K562 (cell line): Measurements from ENCODE around the gene RPL28. TPM values are rescaled to one million over a fixed set of nuclear protein-coding genes. Genes with fewer than 3 reads are reported as not detected.

ENCODE experiments used
- ARID2 ChIP-seq: fragments of 450-650 bp; IDR thresholded peaks from 2 replicates; pipeline ENCODE4 v1.6.1; 2017; ENCODE audit warnings: antibody characterized with exemption, mild to moderate bottlenecking
- C11orf30 ChIP-seq: fragments of 450-650 bp; IDR thresholded peaks from 2 replicates; pipeline ENCODE4 v1.6.1; 2016; ENCODE audit warnings: low read depth, mild to moderate bottlenecking
- HIVEP1 ChIP-seq: fragments of 250-450 bp; sonication (Bioruptor Pico); IDR thresholded peaks from 2 replicates; pipeline ENCODE4 v1.4.0; 2020; ENCODE audit warnings: mild to moderate bottlenecking
- KDM5B ChIP-seq: fragments of 200-600 bp; sonication (generic); IDR thresholded peaks from 2 replicates; pipeline ENCODE4 v1.6.1; 2012; ENCODE audit warnings: low read depth, mild to moderate bottlenecking, moderate library complexity, low read length, control low read depth, inconsistent platforms; ENCODE audit not compliant: insufficient replicate concordance
- LEF1 ChIP-seq: fragments of 450-650 bp; IDR thresholded peaks from 2 replicates; pipeline ENCODE4 v1.6.1; 2016; ENCODE audit warnings: mild to moderate bottlenecking
- MAFK ChIP-seq: IDR thresholded peaks from 2 replicates; pipeline ENCODE4 v1.6.1; 2011; ENCODE audit warnings: low read length, improper control_type of control experiment
- MAZ ChIP-seq, 2 experiments: fragments of 450-650 bp in 1 of 2; sonication (generic) in 1 of 2; formaldehyde crosslinking; IDR thresholded peaks in 1 of 2; conservative IDR thresholded peaks in 1 of 2; 2 replicates each; pipeline versions ENCODE4 v1.4.0 to v1.5.0; 2020; ENCODE audit warnings: mild to moderate bottlenecking in 1 of 2, missing genetic modification reagents in 1 of 2
- NFIC ChIP-seq: fragments of 450-650 bp; IDR thresholded peaks from 2 replicates; pipeline ENCODE4 v1.6.1; 2017; ENCODE audit warnings: mild to moderate bottlenecking, inconsistent platforms
- PCBP2 ChIP-seq: fragments of 200-400 bp; formaldehyde crosslinking; IDR thresholded peaks from 2 replicates; pipeline ENCODE4 v1.6.1; 2018; ENCODE audit warnings: low read length, low read depth, mild to moderate bottlenecking, moderate library complexity; ENCODE audit not compliant: poor library complexity, severe bottlenecking
- RBM25 ChIP-seq: fragments of 200-400 bp; formaldehyde crosslinking; IDR thresholded peaks from 2 replicates; pipeline ENCODE4 v1.6.1; 2018; ENCODE audit warnings: low read length, low read depth, moderate library complexity; ENCODE audit not compliant: severe bottlenecking
- SMARCA4 ChIP-seq: fragments of 450-650 bp; IDR thresholded peaks from 2 replicates; pipeline ENCODE4 v1.6.1; 2016
- SMARCE1 ChIP-seq: fragments of 450-650 bp; IDR thresholded peaks from 2 replicates; pipeline ENCODE4 v1.7.1; 2016; ENCODE audit warnings: mild to moderate bottlenecking
- SMC3 ChIP-seq: conservative IDR thresholded peaks from 2 replicates; pipeline ENCODE4 v1.6.1; 2011; ENCODE audit warnings: low read depth, low read length, improper control_type of control experiment; ENCODE audit not compliant: insufficient read depth
- SUPT5H ChIP-seq: fragments of 450-650 bp; IDR thresholded peaks from 2 replicates; pipeline ENCODE4 v1.6.1; 2016
- TRIM24 ChIP-seq, 2 experiments: fragments of 450-650 bp; IDR thresholded peaks; 2 replicates each; pipeline ENCODE4 v1.6.1; 2016
- U2AF2 ChIP-seq: fragments of 200-400 bp; formaldehyde crosslinking; optimal IDR thresholded peaks from 2 replicates; pipeline ENCODE3; 2017; ENCODE audit warnings: low read depth, mild to moderate bottlenecking, low read length
- ZNF3 ChIP-seq: fragments of 250-450 bp; sonication (Bioruptor Pico); IDR thresholded peaks from 2 replicates; pipeline ENCODE4 v1.5.0; 2021; ENCODE audit warnings: mild to moderate bottlenecking, moderate library complexity
- ZNF696 ChIP-seq: fragments of 250-450 bp; sonication (Bioruptor Pico); conservative IDR thresholded peaks from 2 replicates; pipeline ENCODE4 v1.4.0; 2020; ENCODE audit warnings: mild to moderate bottlenecking, moderate library complexity
- polyA plus RNA-seq, 8 experiments: library from polyadenylated mRNA; depleted of rRNA in 4 of 8; stranded (reverse) in 5 of 8; unstranded in 3 of 8; fragments of >200 nt; fragmentation: Nextera tagmentation in 2 of 8; fragmentation: Illumina TruSeq in 1 of 8; extraction: Ambion mirVana in 2 of 8; extraction: Trizol in 1 of 8; gene quantifications; 2 replicates each; pipeline versions ENCODE4 v1.2.1 to v1.2.3, GENCODE V29; 2011 to 2014; ENCODE audit warnings: inconsistent platforms in 1 of 8, missing spikeins in 1 of 8
- total RNA-seq, 7 experiments: library from RNA; depleted of rRNA in 6 of 7; stranded (reverse); fragments of >200 nt in 6 of 7; fragmentation: Illumina TruSeq in 2 of 7; extraction: Trizol in 2 of 7; gene quantifications; 2 replicates each; pipeline versions ENCODE4 v1.2.1 to v1.2.3, GENCODE V29; 2011 to 2021; ENCODE audit warnings: low replicate concordance in 1 of 7
- TF ChIP-seq, protein P1 (sequence below): fragments of 450-650 bp; formaldehyde crosslinking; IDR thresholded peaks from 2 replicates; pipeline ENCODE4 v1.4.0; 2020; ENCODE audit warnings: mild to moderate bottlenecking, mixed read lengths
- TF ChIP-seq, protein P2 (sequence below): fragments of 450-650 bp; formaldehyde crosslinking; IDR thresholded peaks from 2 replicates; pipeline ENCODE4 v1.4.0; 2020; ENCODE audit warnings: mild to moderate bottlenecking
- TF ChIP-seq, protein P3 (sequence below): sonication (generic); formaldehyde crosslinking; IDR thresholded peaks from 2 replicates; pipeline ENCODE4 v1.9.0; 2022; ENCODE audit warnings: mild to moderate bottlenecking, missing genetic modification reagents
- TF ChIP-seq, protein P4 (sequence below): fragments of 450-650 bp; IDR thresholded peaks from 2 replicates; pipeline ENCODE4 v1.6.1; 2017; ENCODE audit warnings: antibody characterized with exemption, mild to moderate bottlenecking

RPL28 gene
- total and polyA plus RNA-seq, 9 of the 15 experiments (the other 6 are each of a cell fraction or from before 2014, with no cell fraction given), result 124 to 3,106 (median 622) TPM

DNA sequence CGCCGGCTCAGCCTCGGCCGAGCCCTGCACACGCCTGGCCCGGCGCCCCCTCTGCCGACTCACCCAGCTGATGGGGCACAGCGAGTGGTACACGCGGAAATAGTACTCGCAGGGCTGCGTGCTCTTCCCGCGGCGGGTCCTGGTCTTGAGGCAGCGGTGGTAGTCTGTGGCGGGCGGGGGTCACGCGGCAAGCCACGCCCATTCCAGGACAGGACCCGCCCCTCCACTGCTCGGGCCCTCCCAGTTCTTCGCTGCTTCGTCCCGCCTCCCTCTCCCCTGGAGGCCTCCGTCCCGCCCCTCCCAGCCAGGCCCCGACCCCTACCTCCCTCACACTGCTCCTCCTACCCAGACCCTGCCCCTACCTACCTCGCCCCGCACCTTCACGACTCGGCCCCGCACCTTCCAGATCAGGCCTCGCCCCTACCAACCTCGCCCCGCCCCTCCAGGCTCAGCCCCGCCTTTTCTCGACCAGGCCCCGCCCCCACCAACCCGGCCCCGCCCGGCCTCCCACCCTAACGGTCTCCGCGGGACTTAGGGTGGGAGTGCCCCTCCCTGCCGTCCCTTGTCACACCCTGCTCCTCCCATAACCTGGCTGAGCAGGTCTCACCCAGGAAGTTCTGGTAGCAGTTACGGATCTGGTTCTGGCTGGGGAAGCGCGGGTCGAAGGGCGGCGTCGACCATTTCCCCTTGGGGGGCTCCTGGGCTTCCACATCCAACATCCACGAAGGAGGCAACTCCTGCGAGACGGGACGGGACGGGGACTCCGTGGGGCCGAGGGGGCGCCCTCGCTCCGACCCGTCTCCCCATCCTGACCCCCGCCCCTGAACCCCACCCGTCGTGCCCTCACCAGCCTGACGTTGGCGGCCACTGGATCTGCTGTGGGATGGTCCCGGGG lies 31.7 kb upstream of the RPL28 start (continued):
- TF ChIP-seq LEF1 (no peak), HIVEP1 (no peak), RBM25 (no peak), MAZ (CRISPR knock-in tag; conservative IDR thresholded peaks at IDR 0.05 in 1 of 2, IDR thresholded peaks at IDR 0.05 in 1 of 2) (peak in 1 of 2 experiments; percentile 58; a peak in 2 of 4 replicates), PCBP2 (no peak), SMARCE1 (no peak), SMARCA4 (no peak), SMC3 (no peak), KDM5B (peak; percentile 0), SUPT5H (no peak), NFIC (peak; percentile 35; the same call in 1 of the 2 replicates), U2AF2 (no peak), MAFK (no peak), ARID2 (no peak), ZNF3 (CRISPR knock-in tag) (no peak), C11orf30 (no peak), ZNF696 (no peak), TRIM24 (IDR thresholded peaks at IDR 0.05) (no peak)
- TF ChIP-seq, protein P1, sequence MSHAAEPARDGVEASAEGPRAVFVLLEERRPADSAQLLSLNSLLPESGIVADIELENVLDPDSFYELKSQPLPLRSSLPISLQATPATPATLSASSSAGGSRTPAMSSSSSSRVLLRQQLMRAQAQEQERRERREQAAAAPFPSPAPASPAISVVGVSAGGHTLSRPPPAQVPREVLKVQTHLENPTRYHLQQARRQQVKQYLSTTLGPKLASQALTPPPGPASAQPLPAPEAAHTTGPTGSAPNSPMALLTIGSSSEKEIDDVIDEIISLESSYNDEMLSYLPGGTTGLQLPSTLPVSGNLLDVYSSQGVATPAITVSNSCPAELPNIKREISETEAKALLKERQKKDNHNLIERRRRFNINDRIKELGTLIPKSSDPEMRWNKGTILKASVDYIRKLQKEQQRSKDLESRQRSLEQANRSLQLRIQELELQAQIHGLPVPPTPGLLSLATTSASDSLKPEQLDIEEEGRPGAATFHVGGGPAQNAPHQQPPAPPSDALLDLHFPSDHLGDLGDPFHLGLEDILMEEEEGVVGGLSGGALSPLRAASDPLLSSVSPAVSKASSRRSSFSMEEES (CRISPR knock-in tag), result no peak
- TF ChIP-seq, protein P2, sequence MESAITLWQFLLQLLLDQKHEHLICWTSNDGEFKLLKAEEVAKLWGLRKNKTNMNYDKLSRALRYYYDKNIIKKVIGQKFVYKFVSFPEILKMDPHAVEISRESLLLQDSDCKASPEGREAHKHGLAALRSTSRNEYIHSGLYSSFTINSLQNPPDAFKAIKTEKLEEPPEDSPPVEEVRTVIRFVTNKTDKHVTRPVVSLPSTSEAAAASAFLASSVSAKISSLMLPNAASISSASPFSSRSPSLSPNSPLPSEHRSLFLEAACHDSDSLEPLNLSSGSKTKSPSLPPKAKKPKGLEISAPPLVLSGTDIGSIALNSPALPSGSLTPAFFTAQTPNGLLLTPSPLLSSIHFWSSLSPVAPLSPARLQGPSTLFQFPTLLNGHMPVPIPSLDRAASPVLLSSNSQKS (CRISPR knock-in tag), result no peak
- TF ChIP-seq, protein P3, sequence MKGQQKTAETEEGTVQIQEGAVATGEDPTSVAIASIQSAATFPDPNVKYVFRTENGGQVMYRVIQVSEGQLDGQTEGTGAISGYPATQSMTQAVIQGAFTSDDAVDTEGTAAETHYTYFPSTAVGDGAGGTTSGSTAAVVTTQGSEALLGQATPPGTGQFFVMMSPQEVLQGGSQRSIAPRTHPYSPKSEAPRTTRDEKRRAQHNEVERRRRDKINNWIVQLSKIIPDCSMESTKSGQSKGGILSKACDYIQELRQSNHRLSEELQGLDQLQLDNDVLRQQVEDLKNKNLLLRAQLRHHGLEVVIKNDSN, result peak; percentile 33; the same call in 1 of the 2 replicates
- TF ChIP-seq, protein P4, sequence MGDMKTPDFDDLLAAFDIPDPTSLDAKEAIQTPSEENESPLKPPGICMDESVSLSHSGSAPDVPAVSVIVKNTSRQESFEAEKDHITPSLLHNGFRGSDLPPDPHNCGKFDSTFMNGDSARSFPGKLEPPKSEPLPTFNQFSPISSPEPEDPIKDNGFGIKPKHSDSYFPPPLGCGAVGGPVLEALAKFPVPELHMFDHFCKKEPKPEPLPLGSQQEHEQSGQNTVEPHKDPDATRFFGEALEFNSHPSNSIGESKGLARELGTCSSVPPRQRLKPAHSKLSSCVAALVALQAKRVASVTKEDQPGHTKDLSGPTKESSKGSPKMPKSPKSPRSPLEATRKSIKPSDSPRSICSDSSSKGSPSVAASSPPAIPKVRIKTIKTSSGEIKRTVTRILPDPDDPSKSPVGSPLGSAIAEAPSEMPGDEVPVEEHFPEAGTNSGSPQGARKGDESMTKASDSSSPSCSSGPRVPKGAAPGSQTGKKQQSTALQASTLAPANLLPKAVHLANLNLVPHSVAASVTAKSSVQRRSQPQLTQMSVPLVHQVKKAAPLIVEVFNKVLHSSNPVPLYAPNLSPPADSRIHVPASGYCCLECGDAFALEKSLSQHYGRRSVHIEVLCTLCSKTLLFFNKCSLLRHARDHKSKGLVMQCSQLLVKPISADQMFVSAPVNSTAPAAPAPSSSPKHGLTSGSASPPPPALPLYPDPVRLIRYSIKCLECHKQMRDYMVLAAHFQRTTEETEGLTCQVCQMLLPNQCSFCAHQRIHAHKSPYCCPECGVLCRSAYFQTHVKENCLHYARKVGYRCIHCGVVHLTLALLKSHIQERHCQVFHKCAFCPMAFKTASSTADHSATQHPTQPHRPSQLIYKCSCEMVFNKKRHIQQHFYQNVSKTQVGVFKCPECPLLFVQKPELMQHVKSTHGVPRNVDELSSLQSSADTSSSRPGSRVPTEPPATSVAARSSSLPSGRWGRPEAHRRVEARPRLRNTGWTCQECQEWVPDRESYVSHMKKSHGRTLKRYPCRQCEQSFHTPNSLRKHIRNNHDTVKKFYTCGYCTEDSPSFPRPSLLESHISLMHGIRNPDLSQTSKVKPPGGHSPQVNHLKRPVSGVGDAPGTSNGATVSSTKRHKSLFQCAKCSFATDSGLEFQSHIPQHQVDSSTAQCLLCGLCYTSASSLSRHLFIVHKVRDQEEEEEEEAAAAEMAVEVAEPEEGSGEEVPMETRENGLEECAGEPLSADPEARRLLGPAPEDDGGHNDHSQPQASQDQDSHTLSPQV, result no peak
